ENCODE measurements around the gene SYT8. TPM values are rescaled to one million over a fixed set of nuclear protein-coding genes. Genes with fewer than 3 reads are reported as not detected.

The SYT8 gene
- total RNA-seq, 1 experiment from 2014 or later = not detected

GRCh38 chr11:1832920-1833295 is 1.9 kb upstream of the SYT8 start:
- no peak overlapping the region for H4K91ac ChIP-seq (ENCODE audit: insufficient read length, low read depth, low read length)
- peaks cover 3 to 9% of the 10 kb centered on the region in 2 experiments; a peak in 3 of 4 replicates for H3K4me1 Mint-ChIP-seq
- no peaks in the 10 kb centered on the region for H3K4me1 ChIP-seq (ENCODE audit: insufficient read depth, low read length)
- WGBS (ENCODE audit: extremely low coverage, insufficient read length, low lambda C conversion rate) = no CpG with 5 or more reads among the region's 17 CpGs
- no peak overlapping the region for H3K23ac ChIP-seq (ENCODE audit: insufficient read length, low read depth, low read length)
- H3K4me3 Mint-ChIP-seq = peak overlapping the region; percentile 42 to 51; a peak in 4 of 5 replicates
- no peaks in the 10 kb centered on the region for H3K79me1 ChIP-seq (ENCODE audit: insufficient read depth, low read depth, low read length, poor library complexity, severe bottlenecking)
- H4K5ac ChIP-seq (ENCODE audit: insufficient read length, low read depth, low read length) = no peak overlapping the region
- no peak overlapping the region for H2BK5ac ChIP-seq (ENCODE audit: insufficient read length, low read length)
- no peak overlapping the region for H2BK20ac ChIP-seq (ENCODE audit: low read depth, low read length, poor library complexity, severe bottlenecking)
- peaks cover 26% of the 10 kb centered on the region for H3K27me3 Mint-ChIP-seq (ENCODE audit: low read depth)
- H2AFZ ChIP-seq (ENCODE audit: low read length) = no peak overlapping the region
- no peak overlapping the region for H3K27ac ChIP-seq (ENCODE audit: insufficient read length, low read depth, low read length)
- peaks cover 3% of the 10 kb centered on the region for H3K23me2 ChIP-seq (ENCODE audit: insufficient read length, low read depth, low read length, poor library complexity, severe bottlenecking)
- H3K14ac ChIP-seq (ENCODE audit: insufficient read depth, low read length) = no peak overlapping the region
- no peak overlapping the region for H2BK12ac ChIP-seq (ENCODE audit: insufficient read length, low read depth, low read length)
- no peaks in the 10 kb centered on the region for H4K20me1 ChIP-seq (ENCODE audit: control insufficient read depth, insufficient read depth, insufficient read length)
- H2AK5ac ChIP-seq (ENCODE audit: insufficient read length, low read length) = no peak overlapping the region
- no peak overlapping the region for H3K4ac ChIP-seq (ENCODE audit: low read depth, low read length)
- DNase-seq = peak; percentile 57
- H3K36me3 Mint-ChIP-seq (ENCODE audit: insufficient read depth in 1 of 3, low read depth in 3 of 3) = no peaks in the 10 kb centered on the region
- H2BK120ac ChIP-seq (ENCODE audit: low read depth, low read length, poor library complexity, severe bottlenecking) = no peak overlapping the region
- H3K4me2 ChIP-seq (ENCODE audit: insufficient read depth, insufficient read length, low read length) = peak overlapping the region; percentile 32
- no peaks in the 10 kb centered on the region; a peak in 1 of 5 replicates for H3K9me3 Mint-ChIP-seq
- no peak for TF ChIP-seq CTCF (conservative IDR thresholded peaks at IDR 0.05)
- no peaks in the 10 kb centered on the region for H3K79me2 ChIP-seq (ENCODE audit: insufficient read depth, low read length)
- H3K9me3 ChIP-seq (ENCODE audit: control insufficient read depth, low read depth, low read length) = no peaks in the 10 kb centered on the region
- no peak overlapping the region for H3T11ph ChIP-seq (ENCODE audit: low read length)
- H3K18ac ChIP-seq (ENCODE audit: insufficient read length, low read depth, low read length) = no peak overlapping the region
- no peaks in the 10 kb centered on the region for H3K27me3 ChIP-seq (ENCODE audit: insufficient read depth, low read length)
- no peak overlapping the region for H3K27ac Mint-ChIP-seq
- H3K9ac ChIP-seq (ENCODE audit: extremely low read depth, insufficient read length, low read length) = no peak overlapping the region
- H4K8ac ChIP-seq (replicated peaks; ENCODE audit: insufficient read length, low read depth, low read length) = no peak overlapping the region
- H3K56ac ChIP-seq (ENCODE audit: insufficient read length, low read depth, low read length) = no peak overlapping the region
- no peak overlapping the region for H2BK15ac ChIP-seq (ENCODE audit: low read depth, low read length)

Measured in H9 (cell line).